Liver (tissue), 3 donors: ENCODE data around the gene RPS6KA6.

Experiments
- NR2F2 ChIP-seq: IDR thresholded peaks from 2 replicates; pipeline ENCODE4 v1.6.1; 2016; ENCODE audit warnings: antibody characterized with exemption
- REST ChIP-seq: IDR thresholded peaks from 2 replicates; pipeline ENCODE4 v1.6.1; 2016; ENCODE audit warnings: antibody characterized with exemption, mild to moderate bottlenecking
- RXRA ChIP-seq, 2 donors: IDR thresholded peaks; 2 replicates each; pipeline ENCODE4 v1.6.1; 2017 to 2018; ENCODE audit warnings: antibody characterized with exemption in 2 of 2, mild to moderate bottlenecking in 1 of 2
- TAF1 ChIP-seq: conservative IDR thresholded peaks from 2 replicates; pipeline ENCODE4 v1.6.1; 2016; ENCODE audit warnings: antibody characterized with exemption, mild to moderate bottlenecking
- TF ChIP-seq, protein P1 (sequence below): fragments of 150-350 bp; IDR thresholded peaks from 2 replicates; pipeline ENCODE4 v1.5.1; 2017; ENCODE audit warnings: improper control_type of control experiment, low read depth, low read length; ENCODE audit not compliant: missing input control
- donor health status: healthy.
- donor health status: healthy.

DNA sequence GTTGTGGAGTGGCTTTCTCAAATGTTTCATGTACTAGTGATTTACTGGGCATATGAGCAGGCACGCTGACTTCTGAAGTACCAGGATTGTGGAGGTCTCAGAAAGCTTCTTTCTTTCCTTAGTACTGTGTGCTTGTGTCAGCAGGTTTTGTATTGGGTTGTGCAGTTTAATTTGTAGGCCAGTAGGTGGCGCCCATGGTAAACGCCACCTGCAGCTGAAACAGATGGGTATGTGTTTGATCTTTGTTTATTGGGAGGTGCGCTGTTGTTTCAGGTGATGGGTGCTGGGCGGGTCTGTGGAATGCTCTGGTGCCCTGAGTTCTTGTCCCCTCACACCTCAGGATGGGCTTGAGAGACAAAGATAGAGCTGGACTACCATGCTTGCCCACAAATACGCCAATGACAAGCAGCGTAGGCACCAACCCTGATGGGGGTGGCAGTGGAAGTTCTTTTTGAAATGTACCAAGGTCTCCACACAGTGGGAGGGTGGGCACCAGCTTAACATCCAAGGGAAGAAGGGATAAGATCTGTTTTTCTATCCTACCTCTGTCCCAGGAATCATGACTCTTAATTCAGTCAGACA, 141.5 kb downstream of the RPS6KA6 start:
- TF ChIP-seq, protein P1, sequence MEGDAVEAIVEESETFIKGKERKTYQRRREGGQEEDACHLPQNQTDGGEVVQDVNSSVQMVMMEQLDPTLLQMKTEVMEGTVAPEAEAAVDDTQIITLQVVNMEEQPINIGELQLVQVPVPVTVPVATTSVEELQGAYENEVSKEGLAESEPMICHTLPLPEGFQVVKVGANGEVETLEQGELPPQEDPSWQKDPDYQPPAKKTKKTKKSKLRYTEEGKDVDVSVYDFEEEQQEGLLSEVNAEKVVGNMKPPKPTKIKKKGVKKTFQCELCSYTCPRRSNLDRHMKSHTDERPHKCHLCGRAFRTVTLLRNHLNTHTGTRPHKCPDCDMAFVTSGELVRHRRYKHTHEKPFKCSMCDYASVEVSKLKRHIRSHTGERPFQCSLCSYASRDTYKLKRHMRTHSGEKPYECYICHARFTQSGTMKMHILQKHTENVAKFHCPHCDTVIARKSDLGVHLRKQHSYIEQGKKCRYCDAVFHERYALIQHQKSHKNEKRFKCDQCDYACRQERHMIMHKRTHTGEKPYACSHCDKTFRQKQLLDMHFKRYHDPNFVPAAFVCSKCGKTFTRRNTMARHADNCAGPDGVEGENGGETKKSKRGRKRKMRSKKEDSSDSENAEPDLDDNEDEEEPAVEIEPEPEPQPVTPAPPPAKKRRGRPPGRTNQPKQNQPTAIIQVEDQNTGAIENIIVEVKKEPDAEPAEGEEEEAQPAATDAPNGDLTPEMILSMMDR = peak; percentile 63
- TF ChIP-seq TAF1 (no peak), RXRA (IDR thresholded peaks at IDR 0.05) (no peak), NR2F2 (no peak), REST (no peak)
